Parathyroid adenoma (tissue), 2 donors: ENCODE data around the gene CEP63.

ENCODE experiments used
- H2AFZ ChIP-seq: fragments of 300-600 bp; sonication (generic); one replicate; pipeline ENCODE4 v1.7.0; 2017; ENCODE audit warnings: antibody characterized with exemption, mild to moderate bottlenecking
- H3K27ac ChIP-seq: fragments of 300-600 bp; sonication (generic); one replicate; pipeline ENCODE4 v1.7.0; 2017
- H3K27me3 ChIP-seq: fragments of 300-600 bp; sonication (generic); one replicate; pipeline ENCODE4 v1.7.0; 2017; ENCODE audit warnings: low read length; ENCODE audit not compliant: control insufficient read depth, insufficient read depth
- H3K36me3 ChIP-seq: fragments of 300-600 bp; sonication (generic); one replicate; pipeline ENCODE4 v1.7.0; 2017; ENCODE audit warnings: low read length; ENCODE audit not compliant: control insufficient read depth, insufficient read depth
- H3K4me1 ChIP-seq: fragments of 300-600 bp; sonication (generic); one replicate; pipeline ENCODE4 v1.7.0; 2017; ENCODE audit warnings: control low read depth
- H3K4me2 ChIP-seq: fragments of 300-600 bp; sonication (generic); one replicate; pipeline ENCODE4 v1.7.0; 2017; ENCODE audit warnings: low read length
- H3K4me3 ChIP-seq: fragments of 300-600 bp; sonication (generic); one replicate; pipeline ENCODE4 v1.7.0; 2017; ENCODE audit warnings: low read depth, low read length
- H3K79me2 ChIP-seq: fragments of 300-600 bp; sonication (generic); one replicate; pipeline ENCODE4 v1.7.0; 2017; ENCODE audit warnings: control low read depth
- H3K9ac ChIP-seq: fragments of 300-600 bp; sonication (generic); one replicate; pipeline ENCODE4 v1.7.0; 2017; ENCODE audit warnings: mild to moderate bottlenecking
- H3K9me3 ChIP-seq: fragments of 300-600 bp; sonication (generic); one replicate; pipeline ENCODE4 v1.7.0; 2017; ENCODE audit warnings: low read length; ENCODE audit not compliant: control insufficient read depth
- TF ChIP-seq, protein P1 (sequence below): fragments of 300-600 bp; sonication (generic); IDR thresholded peaks from one replicate; pipeline ENCODE4 v1.7.0; 2017; ENCODE audit warnings: antibody characterized with exemption, mild to moderate bottlenecking
- donor health status: primary hyperparathyroidism.

CEP63 gene

DNA sequence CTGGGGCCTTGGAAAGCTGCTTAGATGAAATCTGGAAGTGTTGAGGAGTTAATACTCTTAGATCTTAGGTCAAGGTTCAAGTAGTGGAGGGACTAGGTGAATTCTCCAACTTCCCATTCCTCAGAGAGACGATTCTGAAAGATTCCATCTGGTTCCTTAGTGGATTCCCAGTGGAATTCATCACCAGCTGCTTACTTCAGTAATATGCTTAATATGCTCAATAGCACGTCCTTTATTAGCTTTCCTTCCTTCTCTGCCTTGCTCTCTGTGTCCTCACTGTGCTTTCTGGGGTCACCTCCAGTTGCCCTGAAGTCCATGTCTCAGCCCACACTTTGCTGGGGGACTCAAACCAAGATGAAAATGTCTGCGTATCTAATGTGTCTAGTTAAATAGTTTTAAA is 31.0 kb downstream of the CEP63 start:
- Histone ChIP-seq H3K4me2 (no peak overlapping the region), H3K4me3 (no peak overlapping the region), H3K27ac (no peak overlapping the region), H3K9me3 (no peaks in the 10 kb centered on the region), H3K4me1 (no peaks in the 10 kb centered on the region), H3K9ac (no peak overlapping the region), H2AFZ (no peak overlapping the region), H3K36me3 (no peaks in the 10 kb centered on the region), H3K79me2 (no peaks in the 10 kb centered on the region), H3K27me3 (no peaks in the 10 kb centered on the region)
- TF ChIP-seq, protein P1, sequence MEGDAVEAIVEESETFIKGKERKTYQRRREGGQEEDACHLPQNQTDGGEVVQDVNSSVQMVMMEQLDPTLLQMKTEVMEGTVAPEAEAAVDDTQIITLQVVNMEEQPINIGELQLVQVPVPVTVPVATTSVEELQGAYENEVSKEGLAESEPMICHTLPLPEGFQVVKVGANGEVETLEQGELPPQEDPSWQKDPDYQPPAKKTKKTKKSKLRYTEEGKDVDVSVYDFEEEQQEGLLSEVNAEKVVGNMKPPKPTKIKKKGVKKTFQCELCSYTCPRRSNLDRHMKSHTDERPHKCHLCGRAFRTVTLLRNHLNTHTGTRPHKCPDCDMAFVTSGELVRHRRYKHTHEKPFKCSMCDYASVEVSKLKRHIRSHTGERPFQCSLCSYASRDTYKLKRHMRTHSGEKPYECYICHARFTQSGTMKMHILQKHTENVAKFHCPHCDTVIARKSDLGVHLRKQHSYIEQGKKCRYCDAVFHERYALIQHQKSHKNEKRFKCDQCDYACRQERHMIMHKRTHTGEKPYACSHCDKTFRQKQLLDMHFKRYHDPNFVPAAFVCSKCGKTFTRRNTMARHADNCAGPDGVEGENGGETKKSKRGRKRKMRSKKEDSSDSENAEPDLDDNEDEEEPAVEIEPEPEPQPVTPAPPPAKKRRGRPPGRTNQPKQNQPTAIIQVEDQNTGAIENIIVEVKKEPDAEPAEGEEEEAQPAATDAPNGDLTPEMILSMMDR, result no peak

DNA sequence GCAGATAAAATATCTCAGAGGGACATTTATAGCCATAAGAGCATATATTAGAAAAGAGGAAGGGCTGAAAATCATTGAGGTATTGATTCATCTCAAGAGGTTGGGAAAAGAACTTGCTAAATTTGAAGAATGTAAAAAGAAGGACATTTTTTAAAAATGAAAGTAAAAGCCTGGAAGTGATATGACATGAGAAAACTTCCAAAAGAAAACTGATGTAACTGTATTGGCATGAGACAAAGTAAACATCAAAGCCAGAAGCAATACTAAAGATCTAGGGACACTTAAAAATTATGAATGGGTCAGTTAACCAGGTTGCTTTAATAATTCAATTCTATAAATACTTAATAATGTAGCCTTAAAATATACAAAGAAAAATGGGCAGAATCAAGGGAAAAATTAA is 31.9 kb downstream of the CEP63 start:
- Histone ChIP-seq H3K4me3 (no peak overlapping the region), H3K36me3 (no peaks in the 10 kb centered on the region), H3K9me3 (no peaks in the 10 kb centered on the region), H3K9ac (no peak overlapping the region), H3K4me1 (no peaks in the 10 kb centered on the region), H3K27me3 (no peaks in the 10 kb centered on the region), H3K4me2 (no peak overlapping the region), H3K79me2 (peaks cover 4% of the 10 kb centered on the region), H2AFZ (no peak overlapping the region), H3K27ac (no peak overlapping the region)
- TF ChIP-seq, protein P1, result no peak

DNA sequence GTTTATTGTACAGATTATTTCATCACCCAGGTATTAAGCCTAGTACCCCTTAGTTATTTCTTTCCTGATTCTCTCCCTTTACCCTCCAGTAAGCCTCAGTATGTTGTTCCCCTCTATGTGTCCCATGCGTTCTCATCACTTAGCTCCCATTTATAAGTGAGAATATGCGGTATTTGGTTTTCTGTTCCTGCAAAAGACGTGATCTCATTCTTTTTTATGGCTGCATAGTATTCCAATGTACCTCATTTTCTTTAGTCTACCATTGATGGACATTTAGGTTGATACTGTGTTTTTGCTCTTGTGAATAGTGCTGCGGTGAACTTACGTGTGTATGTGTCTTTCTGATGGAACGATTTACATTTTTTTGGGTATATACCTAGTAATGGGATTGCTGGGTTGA is 36.7 kb downstream of the CEP63 start:
- TF ChIP-seq, protein P1, result no peak
- Histone ChIP-seq H3K4me1 (no peaks in the 10 kb centered on the region), H3K36me3 (no peaks in the 10 kb centered on the region), H3K79me2 (peaks cover 36% of the 10 kb centered on the region), H2AFZ (no peak overlapping the region), H3K4me2 (no peak overlapping the region), H3K9ac (no peak overlapping the region), H3K4me3 (no peak overlapping the region), H3K27ac (no peak overlapping the region), H3K9me3 (no peaks in the 10 kb centered on the region), H3K27me3 (no peaks in the 10 kb centered on the region)

GRCh38 chr3:134525293-134525692 is 39.4 kb downstream of the CEP63 start:
- Histone ChIP-seq H3K79me2 (peaks cover 37% of the 10 kb centered on the region), H3K9me3 (no peaks in the 10 kb centered on the region), H3K27ac (no peak overlapping the region), H3K4me3 (no peak overlapping the region), H3K4me1 (no peaks in the 10 kb centered on the region), H3K27me3 (no peaks in the 10 kb centered on the region), H2AFZ (no peak overlapping the region), H3K9ac (no peak overlapping the region), H3K36me3 (no peaks in the 10 kb centered on the region), H3K4me2 (no peak overlapping the region)
- TF ChIP-seq, protein P1, result no peak

DNA sequence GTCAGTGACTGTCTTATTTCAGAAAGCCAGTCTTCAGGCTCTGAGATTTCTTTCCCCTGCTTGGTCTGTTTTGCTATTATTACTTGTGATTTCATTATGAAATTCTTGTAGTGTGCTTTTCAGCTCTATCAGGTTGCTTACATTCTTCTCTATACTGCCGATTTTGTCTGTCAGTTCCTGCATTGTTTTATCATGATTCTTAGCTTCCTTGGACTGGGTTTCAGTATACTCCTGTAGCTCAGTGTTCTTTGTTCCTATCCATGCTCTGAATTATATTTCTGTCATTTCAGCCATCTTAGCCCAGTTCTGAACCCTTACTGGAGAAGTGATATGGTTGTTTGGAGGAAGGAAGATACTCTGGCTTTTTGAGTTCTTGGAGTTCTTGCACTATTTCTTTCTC is 40.5 kb downstream of the CEP63 start:
- no peak overlapping the region for H3K9ac ChIP-seq
- no peaks in the 10 kb centered on the region for H3K36me3 ChIP-seq
- H3K27me3 ChIP-seq, result no peaks in the 10 kb centered on the region
- H3K79me2 ChIP-seq, result peaks cover 37% of the 10 kb centered on the region
- TF ChIP-seq, protein P1, result no peak
- no peaks in the 10 kb centered on the region for H3K9me3 ChIP-seq
- no peaks in the 10 kb centered on the region for H3K4me1 ChIP-seq
- H2AFZ ChIP-seq, result no peak overlapping the region
- no peak overlapping the region for H3K4me3 ChIP-seq
- H3K27ac ChIP-seq, result no peak overlapping the region
- no peak overlapping the region for H3K4me2 ChIP-seq
